OCI-LY3 (cell line): Measurements from ENCODE around the gene RFC2.

Experiments used
- H2AFZ ChIP-seq: fragments of 200-600, 300-600 bp; shearing (Covaris generic); 2 replicates; pipeline ENCODE4 v1.6.0; 2014; ENCODE audit warnings: antibody characterized with exemption, low read depth, low read length
- H3K27ac ChIP-seq: fragments of 200-600, 300-600 bp; sonication (generic); 2 replicates; pipeline ENCODE4 v1.5.1; 2014; ENCODE audit warnings: mild to moderate bottlenecking, low read length, moderate library complexity, mixed read lengths
- H3K27me3 ChIP-seq: fragments of 200-600, 300-600 bp; sonication (generic); 2 replicates; pipeline ENCODE4 v1.6.1; 2014; ENCODE audit warnings: low read depth, low read length, mixed read lengths
- H3K36me3 ChIP-seq: fragments of 200-600, 300-600 bp; sonication (generic); replicated peaks from 2 replicates; pipeline ENCODE3; 2014; ENCODE audit warnings: low read depth, low read length, mixed read lengths
- H3K4me1 ChIP-seq: fragments of 300-600, 200-600 bp; sonication (generic); 2 replicates; pipeline ENCODE4 v1.6.1; 2014; ENCODE audit warnings: low read length, mixed read lengths
- H3K4me2 ChIP-seq: fragments of 200-600, 300-600 bp; sonication (generic); 2 replicates; pipeline ENCODE4 v1.6.1; 2014; ENCODE audit warnings: low read length, mixed read lengths
- H3K4me3 ChIP-seq: fragments of 300-600, 200-600 bp; sonication (generic); 2 replicates; pipeline ENCODE4 v1.5.1; 2014; ENCODE audit warnings: antibody characterized with exemption, mild to moderate bottlenecking, low read length, moderate library complexity
- H3K79me2 ChIP-seq: fragments of 300-600, 200-600 bp; shearing (Covaris generic); 2 replicates; pipeline ENCODE4 v1.6.1; 2014; ENCODE audit warnings: mild to moderate bottlenecking, low read length, mixed read lengths
- H3K9ac ChIP-seq: fragments of 300-600, 200-600 bp; shearing (Covaris generic); 2 replicates; pipeline ENCODE4 v1.6.0; 2014; ENCODE audit warnings: mild to moderate bottlenecking, low read length, moderate library complexity
- H3K9me3 ChIP-seq: fragments of 200-600, 300-600 bp; shearing (Covaris generic); 2 replicates; pipeline ENCODE4 v1.6.1; 2014; ENCODE audit warnings: low read length, mixed read lengths; ENCODE audit not compliant: insufficient read depth
- H4K20me1 ChIP-seq: fragments of 200-600, 300-600 bp; sonication (generic); 2 replicates; pipeline ENCODE4 v1.6.1; 2016; ENCODE audit warnings: low read length, mixed read lengths; ENCODE audit not compliant: insufficient read depth
- EZH2phosphoT487 ChIP-seq: fragments of 200-600 bp; shearing (Covaris generic); IDR thresholded peaks from 2 replicates; pipeline ENCODE4 v1.6.1; 2018; ENCODE audit warnings: antibody characterized with exemption, mixed run types, low read depth
- TF ChIP-seq, protein P1 (sequence below): fragments of 200-600, 300-600 bp; sonication (generic); IDR thresholded peaks from 2 replicates; pipeline ENCODE4 v1.5.1; 2014; ENCODE audit warnings: antibody characterized with exemption, low read length, low read depth

RFC2 gene

DNA sequence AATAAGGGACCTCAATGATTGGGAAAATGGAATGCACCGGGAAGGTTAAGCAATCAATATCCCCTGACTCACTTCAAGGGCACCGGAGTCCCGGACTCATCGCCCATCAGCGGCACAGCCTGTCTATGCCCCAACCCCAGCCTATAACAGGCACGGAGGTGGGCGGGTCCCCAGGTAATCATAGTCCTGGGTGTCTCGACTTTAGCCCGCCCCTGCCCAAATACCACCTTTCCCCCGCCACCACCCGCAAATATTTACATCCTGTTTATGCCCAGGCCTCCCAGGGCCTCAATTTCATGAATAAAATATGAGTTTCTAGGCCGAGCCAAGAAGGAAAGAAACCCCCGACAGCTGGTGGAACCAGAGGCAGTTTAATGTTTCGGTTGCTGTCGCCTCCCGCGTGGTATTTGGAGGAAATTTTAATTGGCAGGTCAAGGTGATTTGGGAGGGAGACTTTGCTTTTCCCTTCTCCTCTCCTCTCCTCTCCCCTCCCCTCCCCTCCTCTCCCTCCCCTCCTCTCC is 15.6 kb upstream of the RFC2 start:
- peak overlapping the region; percentile 84 for H3K4me3 ChIP-seq
- TF ChIP-seq, protein P1, sequence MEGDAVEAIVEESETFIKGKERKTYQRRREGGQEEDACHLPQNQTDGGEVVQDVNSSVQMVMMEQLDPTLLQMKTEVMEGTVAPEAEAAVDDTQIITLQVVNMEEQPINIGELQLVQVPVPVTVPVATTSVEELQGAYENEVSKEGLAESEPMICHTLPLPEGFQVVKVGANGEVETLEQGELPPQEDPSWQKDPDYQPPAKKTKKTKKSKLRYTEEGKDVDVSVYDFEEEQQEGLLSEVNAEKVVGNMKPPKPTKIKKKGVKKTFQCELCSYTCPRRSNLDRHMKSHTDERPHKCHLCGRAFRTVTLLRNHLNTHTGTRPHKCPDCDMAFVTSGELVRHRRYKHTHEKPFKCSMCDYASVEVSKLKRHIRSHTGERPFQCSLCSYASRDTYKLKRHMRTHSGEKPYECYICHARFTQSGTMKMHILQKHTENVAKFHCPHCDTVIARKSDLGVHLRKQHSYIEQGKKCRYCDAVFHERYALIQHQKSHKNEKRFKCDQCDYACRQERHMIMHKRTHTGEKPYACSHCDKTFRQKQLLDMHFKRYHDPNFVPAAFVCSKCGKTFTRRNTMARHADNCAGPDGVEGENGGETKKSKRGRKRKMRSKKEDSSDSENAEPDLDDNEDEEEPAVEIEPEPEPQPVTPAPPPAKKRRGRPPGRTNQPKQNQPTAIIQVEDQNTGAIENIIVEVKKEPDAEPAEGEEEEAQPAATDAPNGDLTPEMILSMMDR = no peak
- no peak for TF ChIP-seq EZH2phosphoT487
- H4K20me1 ChIP-seq = no peaks in the 10 kb centered on the region
- H3K27me3 ChIP-seq = no peaks in the 10 kb centered on the region
- H3K4me2 ChIP-seq = peak overlapping the region; percentile 73
- peaks cover 74% of the 10 kb centered on the region for H3K4me1 ChIP-seq
- H3K9me3 ChIP-seq = no peaks in the 10 kb centered on the region
- peak overlapping the region; percentile 38; the same call in 1 of the 2 replicates for H3K9ac ChIP-seq
- H2AFZ ChIP-seq = 0 out of 2 replicates have a peak overlapping the region, but pooled peaks have one; percentile 77
- no peak overlapping the region for H3K27ac ChIP-seq
- no peaks in the 10 kb centered on the region for H3K36me3 ChIP-seq
- H3K79me2 ChIP-seq = no peaks in the 10 kb centered on the region

GRCh38 chr7:74267756-74268565 is 13.8 kb upstream of the RFC2 start:
- H4K20me1 ChIP-seq = no peaks in the 10 kb centered on the region
- H3K36me3 ChIP-seq = no peaks in the 10 kb centered on the region
- H3K4me3 ChIP-seq = peak overlapping the region; percentile 5; the same call in 1 of the 2 replicates
- H3K9me3 ChIP-seq = no peaks in the 10 kb centered on the region
- no peak overlapping the region; the same call in 1 of the 2 replicates for H3K9ac ChIP-seq
- H3K27me3 ChIP-seq = no peaks in the 10 kb centered on the region
- peaks cover 63% of the 10 kb centered on the region for H3K4me1 ChIP-seq
- no peak for TF ChIP-seq EZH2phosphoT487
- H3K27ac ChIP-seq = peak overlapping the region; percentile 10; the same call in 1 of the 2 replicates
- no peaks in the 10 kb centered on the region for H3K79me2 ChIP-seq
- H2AFZ ChIP-seq = no peak overlapping the region
- H3K4me2 ChIP-seq = peak overlapping the region; percentile 52

DNA sequence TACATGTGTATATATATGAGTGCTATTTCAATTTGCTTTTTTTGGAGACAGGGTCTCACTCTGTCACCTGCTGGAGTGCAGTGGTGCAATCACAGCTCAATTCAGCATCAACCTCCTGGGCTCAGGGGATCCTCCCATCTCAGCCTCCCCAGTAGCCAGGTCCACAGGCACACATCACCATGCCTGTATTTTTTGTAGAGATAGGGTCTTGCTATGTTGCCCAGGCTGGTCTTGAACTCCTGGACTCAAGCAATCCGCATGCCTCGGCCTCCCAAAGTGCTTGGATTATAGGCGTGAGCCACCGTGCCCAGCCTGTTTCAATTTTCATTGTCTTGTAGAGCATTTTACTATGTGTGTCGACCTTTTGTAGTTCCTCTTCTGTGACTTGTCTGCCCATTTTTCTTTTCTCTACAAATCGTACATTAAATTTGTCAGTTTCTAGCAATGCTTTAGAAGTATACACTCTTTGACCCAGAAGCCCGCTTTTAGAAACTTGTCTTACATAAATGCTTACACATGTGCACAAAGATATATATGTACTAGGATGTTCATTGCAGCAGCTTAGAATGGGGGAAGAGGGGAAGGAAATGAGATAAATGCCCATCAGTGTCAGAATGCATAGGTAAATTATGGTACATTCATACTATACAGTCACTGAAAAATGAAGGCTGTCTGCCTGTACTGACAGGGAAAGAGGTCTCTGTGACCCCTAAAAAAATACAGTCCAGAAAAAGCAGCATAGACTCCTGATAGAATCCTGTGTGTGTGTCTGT is 12.2 kb upstream of the RFC2 start:
- TF ChIP-seq EZH2phosphoT487 = no peak
- TF ChIP-seq, protein P1 = no peak
- no peak overlapping the region for H3K4me3 ChIP-seq
- H3K27ac ChIP-seq = no peak overlapping the region

GRCh38 chr7:74263399-74264120 is 9.4 kb upstream of the RFC2 start:
- H3K9me3 ChIP-seq = no peaks in the 10 kb centered on the region
- no peak overlapping the region for H3K4me2 ChIP-seq
- H3K4me1 ChIP-seq = peaks cover 36% of the 10 kb centered on the region
- H3K27me3 ChIP-seq = no peaks in the 10 kb centered on the region
- H3K36me3 ChIP-seq = no peaks in the 10 kb centered on the region
- no peak overlapping the region for H3K27ac ChIP-seq
- no peak for TF ChIP-seq EZH2phosphoT487
- no peaks in the 10 kb centered on the region for H4K20me1 ChIP-seq
- no peak overlapping the region for H3K9ac ChIP-seq
- H3K4me3 ChIP-seq = no peak overlapping the region
- H2AFZ ChIP-seq = no peak overlapping the region
- no peaks in the 10 kb centered on the region for H3K79me2 ChIP-seq

More for the DNA sequence above, 12.2 kb upstream of the RFC2 start:
- Histone ChIP-seq H4K20me1 (no peaks in the 10 kb centered on the region), H3K79me2 (no peaks in the 10 kb centered on the region), H3K4me2 (no peak overlapping the region), H3K4me1 (peaks cover 52% of the 10 kb centered on the region), H3K9me3 (no peaks in the 10 kb centered on the region), H3K9ac (no peak overlapping the region), H2AFZ (no peak overlapping the region), H3K36me3 (no peaks in the 10 kb centered on the region), H3K27me3 (no peaks in the 10 kb centered on the region)
